BLaER1 treated with 17β-estradiol and CSF1 and Interleukin-3, amounts not matched to agents 10 nM and 100 nM (cell line): ENCODE data around the gene OXER1.

Experiments
- H3K27ac ChIP-seq, 11 experiments: shearing (Covaris generic); formaldehyde crosslinking; 2 replicates each; pipeline ENCODE4 v1.8.1; 2022
- H3K27me3 ChIP-seq, 11 experiments: shearing (Covaris generic); formaldehyde crosslinking; 2 replicates each; pipeline ENCODE4 v1.8.1; 2022
- H3K36me3 ChIP-seq, 11 experiments: shearing (Covaris generic); formaldehyde crosslinking; 2 replicates each; pipeline ENCODE4 v1.8.1; 2022
- H3K4me1 ChIP-seq, 10 experiments: shearing (Covaris generic); formaldehyde crosslinking; 2 replicates each; pipeline ENCODE4 v1.8.1; 2022
- H3K4me2 ChIP-seq, 11 experiments: shearing (Covaris generic); formaldehyde crosslinking; 2 replicates each; pipeline ENCODE4 v1.8.1; 2022
- H3K4me3 ChIP-seq, 10 experiments: shearing (Covaris generic); formaldehyde crosslinking; 2 replicates each; pipeline ENCODE4 v1.8.1; 2022
- H3K9ac ChIP-seq, 11 experiments: shearing (Covaris generic); formaldehyde crosslinking; 2 replicates each; pipeline ENCODE4 v1.8.1; 2022
- H3K9me3 ChIP-seq, 11 experiments: shearing (Covaris generic); formaldehyde crosslinking; replicated peaks in 1 of 11; 2 replicates each; pipeline ENCODE4 v1.8.1; 2022
- H4K20me1 ChIP-seq, 11 experiments: shearing (Covaris generic); formaldehyde crosslinking; 2 replicates each; pipeline ENCODE4 v1.8.1; 2022
- Cebpa-rat ChIP-seq, 11 experiments: shearing (Covaris generic); IDR thresholded peaks; 2 replicates each; pipeline ENCODE4 v1.8.1; 2022

Gene OXER1

GRCh38 chr2:42754776-42755140 is 9.2 kb downstream of the OXER1 start:
- Histone ChIP-seq H3K27me3 (peaks cover 0 to 39% (median 0%) of the 10 kb centered on the region in 11 experiments; a peak in 4 of 22 replicates), H4K20me1 (peaks cover 0 to 57% (median 0%) of the 10 kb centered on the region in 11 experiments; a peak in 2 of 22 replicates), H3K9ac (peak overlapping the region in 9 of 11 experiments; percentile 66 to 80 (median 74); a peak in 17 of 22 replicates), H3K4me1 (peaks cover 74 to 82% (median 80%) of the 10 kb centered on the region in 10 experiments), H3K36me3 (peaks cover 0 to 8% (median 0%) of the 10 kb centered on the region in 11 experiments; a peak in 1 of 22 replicates), H3K4me3 (no peak overlapping the region; a peak in 1 of 20 replicates), H3K27ac (peak overlapping the region in 9 of 11 experiments; percentile 85 to 97 (median 93); a peak in 18 of 22 replicates), H3K9me3 (no peaks in the 10 kb centered on the region), H3K4me2 (peak overlapping the region; percentile 77 to 93 (median 84))
- no peak for TF ChIP-seq Cebpa-rat (IDR thresholded peaks at IDR 0.05)

GRCh38 chr2:42754021-42754775 is 9.7 kb downstream of the OXER1 start:
- peak overlapping the region in 9 of 11 experiments; percentile 66 to 80 (median 74); a peak in 17 of 22 replicates for H3K9ac ChIP-seq

GRCh38 chr2:42752816-42753813 is 10.8 kb downstream of the OXER1 start:
- peak overlapping the region; percentile 21 to 97 (median 91); a peak in 21 of 22 replicates for H3K27ac ChIP-seq
- H3K4me3 ChIP-seq: peak overlapping the region in 2 of 10 experiments; percentile 35 to 39; a peak in 4 of 20 replicates
- H3K27me3 ChIP-seq: peaks cover 0 to 47% (median 0%) of the 10 kb centered on the region in 11 experiments; a peak in 4 of 22 replicates
- peak overlapping the region; percentile 77 to 93 (median 84) for H3K4me2 ChIP-seq
- peaks cover 0 to 57% (median 0%) of the 10 kb centered on the region in 11 experiments; a peak in 2 of 22 replicates for H4K20me1 ChIP-seq
- peaks cover 0 to 9% (median 0%) of the 10 kb centered on the region in 11 experiments; a peak in 8 of 22 replicates for H3K36me3 ChIP-seq
- no peaks in the 10 kb centered on the region for H3K9me3 ChIP-seq
- peak overlapping the region in 10 of 11 experiments; percentile 38 to 80 (median 74); a peak in 19 of 22 replicates for H3K9ac ChIP-seq
- H3K4me1 ChIP-seq: peaks cover 74 to 82% (median 80%) of the 10 kb centered on the region in 10 experiments
- no peak for TF ChIP-seq Cebpa-rat (IDR thresholded peaks at IDR 0.05)

More at GRCh38 chr2:42754021-42754775, 9.7 kb downstream of the OXER1 start:
- no peak overlapping the region for H3K4me3 ChIP-seq
- peaks cover 74 to 82% (median 80%) of the 10 kb centered on the region in 10 experiments for H3K4me1 ChIP-seq
- H3K27ac ChIP-seq: peak overlapping the region in 9 of 11 experiments; percentile 85 to 97 (median 93); a peak in 18 of 22 replicates
- no peaks in the 10 kb centered on the region for H3K9me3 ChIP-seq
- peaks cover 0 to 57% (median 0%) of the 10 kb centered on the region in 11 experiments; a peak in 2 of 22 replicates for H4K20me1 ChIP-seq
- peaks cover 0 to 6% (median 0%) of the 10 kb centered on the region in 11 experiments; a peak in 3 of 22 replicates for H3K36me3 ChIP-seq
- TF ChIP-seq Cebpa-rat (IDR thresholded peaks at IDR 0.05): no peak
- peak overlapping the region; percentile 77 to 93 (median 84) for H3K4me2 ChIP-seq
- H3K27me3 ChIP-seq: peaks cover 0 to 41% (median 0%) of the 10 kb centered on the region in 11 experiments; a peak in 4 of 22 replicates

- Histone ChIP-seq H3K4me1 (peaks cover 71 to 74% (median 73%) of the 10 kb centered on the region in 10 experiments), H3K4me2 (peak overlapping the region; percentile 82 to 95 (median 86)), H3K36me3 (peaks cover 0 to 10% (median 2%) of the 10 kb centered on the region in 11 experiments; a peak in 13 of 22 replicates), H4K20me1 (peaks cover 0 to 57% (median 0%) of the 10 kb centered on the region in 11 experiments; a peak in 2 of 22 replicates), H3K9me3 (no peaks in the 10 kb centered on the region), H3K27me3 (peaks cover 0 to 47% (median 0%) of the 10 kb centered on the region in 11 experiments; a peak in 4 of 22 replicates), H3K9ac (peak overlapping the region in 10 of 11 experiments; percentile 38 to 82 (median 75); a peak in 19 of 22 replicates), H3K4me3 (peak overlapping the region in 3 of 10 experiments; percentile 30 to 39 (median 35); a peak in 6 of 20 replicates), H3K27ac (peak overlapping the region; percentile 21 to 97 (median 91); a peak in 21 of 22 replicates)
- peak in 10 of 11 experiments; percentile 45 to 90 (median 83); a peak in 18 of 22 replicates for TF ChIP-seq Cebpa-rat (IDR thresholded peaks at IDR 0.05)
These were observed 11.6 kb downstream of the OXER1 start for GRCh38 chr2:42752314-42752713.

GRCh38 chr2:42748840-42749239 is 15.1 kb downstream of the OXER1 start:
- peak overlapping the region in 3 of 11 experiments; percentile 16 to 40 (median 26); a peak in 5 of 22 replicates for H3K27ac ChIP-seq
- TF ChIP-seq Cebpa-rat (IDR thresholded peaks at IDR 0.05): no peak
- peaks cover 0 to 18% (median 0%) of the 10 kb centered on the region in 11 experiments; a peak in 3 of 22 replicates for H3K27me3 ChIP-seq
- H3K4me1 ChIP-seq: peaks cover 36 to 39% (median 38%) of the 10 kb centered on the region in 10 experiments
- H3K4me3 ChIP-seq: no peak overlapping the region
- no peak overlapping the region for H3K9ac ChIP-seq
- no peak overlapping the region for H3K4me2 ChIP-seq
- H3K36me3 ChIP-seq: peaks cover 0 to 36% (median 5%) of the 10 kb centered on the region in 11 experiments; a peak in 13 of 22 replicates
- H3K9me3 ChIP-seq: no peaks in the 10 kb centered on the region
- H4K20me1 ChIP-seq: peaks cover 0 to 23% (median 0%) of the 10 kb centered on the region in 11 experiments; a peak in 3 of 22 replicates

- peaks cover 0 to 44% (median 5%) of the 10 kb centered on the region in 11 experiments; a peak in 14 of 22 replicates for H3K36me3 ChIP-seq
- H3K4me1 ChIP-seq: peaks cover 22 to 25% (median 24%) of the 10 kb centered on the region in 10 experiments
- no peaks in the 10 kb centered on the region for H3K9me3 ChIP-seq
- no peak overlapping the region for H3K27ac ChIP-seq
- H3K4me3 ChIP-seq: no peak overlapping the region
- no peak overlapping the region for H3K4me2 ChIP-seq
- TF ChIP-seq Cebpa-rat (IDR thresholded peaks at IDR 0.05): no peak
- no peak overlapping the region for H3K9ac ChIP-seq
- peaks cover 0 to 13% (median 0%) of the 10 kb centered on the region in 11 experiments; a peak in 3 of 22 replicates for H4K20me1 ChIP-seq
- H3K27me3 ChIP-seq: peaks cover 0 to 13% (median 0%) of the 10 kb centered on the region in 11 experiments; a peak in 1 of 22 replicates
These were observed 16.5 kb downstream of the OXER1 start for GRCh38 chr2:42747422-42747821.

GRCh38 chr2:42744545-42745082 is 19.3 kb downstream of the OXER1 start:
- H3K4me1 ChIP-seq: peaks cover 9 to 12% (median 11%) of the 10 kb centered on the region in 10 experiments; a peak in 18 of 20 replicates
- peaks cover 8 to 55% (median 16%) of the 10 kb centered on the region in 11 experiments; a peak in 20 of 22 replicates for H3K36me3 ChIP-seq
- H3K9me3 ChIP-seq: peaks cover 7 to 12% (median 10%) of the 10 kb centered on the region in 11 experiments
- H3K27me3 ChIP-seq: peaks cover 0 to 8% (median 0%) of the 10 kb centered on the region in 11 experiments; a peak in 1 of 22 replicates
- no peak overlapping the region for H3K4me2 ChIP-seq
- H4K20me1 ChIP-seq: no peaks in the 10 kb centered on the region; a peak in 1 of 22 replicates
- no peak for TF ChIP-seq Cebpa-rat (IDR thresholded peaks at IDR 0.05)
- H3K27ac ChIP-seq: no peak overlapping the region
- no peak overlapping the region for H3K4me3 ChIP-seq
- no peak overlapping the region for H3K9ac ChIP-seq
